H9 (cell line): ENCODE measurements around the gene CTPS1. TPM values are rescaled to one million over a fixed set of nuclear protein-coding genes. Genes with fewer than 3 reads are reported as not detected.

ENCODE experiments used
- DNase-seq: peaks from one replicate; pipeline ENCODE4 v3.0.0-alpha.2; 2017
- H2AFZ ChIP-seq: one replicate; pipeline ENCODE4 v1.6.1; 2013; ENCODE audit warnings: mild to moderate bottlenecking, low read length, control low read depth, moderate library complexity
- H2AK5ac ChIP-seq: 2 replicates; pipeline ENCODE4 v1.6.1; 2013; ENCODE audit warnings: low read length, control low read depth, mixed read lengths; ENCODE audit not compliant: insufficient read length
- H2BK120ac ChIP-seq: one replicate; pipeline ENCODE4 v1.6.1; 2013; ENCODE audit warnings: low read depth, mild to moderate bottlenecking, low read length, control low read depth, inconsistent platforms; ENCODE audit not compliant: poor library complexity, severe bottlenecking
- H2BK12ac ChIP-seq: 2 replicates; pipeline ENCODE4 v1.6.1; 2013; ENCODE audit warnings: low read length, control low read depth, mixed read lengths, low read depth; ENCODE audit not compliant: insufficient read length
- H2BK15ac ChIP-seq: 2 replicates; pipeline ENCODE4 v1.6.1; 2013; ENCODE audit warnings: low read depth, low read length, control low read depth
- H2BK20ac ChIP-seq: one replicate; pipeline ENCODE4 v1.6.1; 2013; ENCODE audit warnings: low read depth, mild to moderate bottlenecking, low read length, control low read depth, inconsistent platforms; ENCODE audit not compliant: poor library complexity, severe bottlenecking
- H2BK5ac ChIP-seq: 2 replicates; pipeline ENCODE4 v1.6.1; 2013; ENCODE audit warnings: low read length, control low read depth, mixed read lengths; ENCODE audit not compliant: insufficient read length
- H3K14ac ChIP-seq: 2 replicates; pipeline ENCODE4 v1.6.1; 2013; ENCODE audit warnings: low read length, control low read depth; ENCODE audit not compliant: insufficient read depth
- H3K18ac ChIP-seq: 2 replicates; pipeline ENCODE4 v1.6.1; 2013; ENCODE audit warnings: low read depth, mild to moderate bottlenecking, mixed read lengths, low read length, control low read depth; ENCODE audit not compliant: insufficient read length
- H3K23ac ChIP-seq: 2 replicates; pipeline ENCODE4 v1.6.1; 2013; ENCODE audit warnings: low read length, control low read depth, mixed read lengths, low read depth; ENCODE audit not compliant: insufficient read length
- H3K23me2 ChIP-seq: 2 replicates; pipeline ENCODE4 v1.6.1; 2013; ENCODE audit warnings: low read depth, mild to moderate bottlenecking, mixed read lengths, low read length, control low read depth; ENCODE audit not compliant: insufficient read length, poor library complexity, severe bottlenecking
- H3K27ac ChIP-seq: 2 replicates; pipeline ENCODE4 v1.5.1; 2013; ENCODE audit warnings: low read length, control low read depth, mixed read lengths, low read depth; ENCODE audit not compliant: insufficient read length
- H3K27me3 ChIP-seq: 2 replicates; pipeline ENCODE4 v1.6.1; 2013; ENCODE audit warnings: low read length, control low read depth, inconsistent platforms; ENCODE audit not compliant: insufficient read depth
- H3K4ac ChIP-seq: 2 replicates; pipeline ENCODE4 v1.6.1; 2013; ENCODE audit warnings: low read depth, mild to moderate bottlenecking, control low read depth, inconsistent platforms, low read length, moderate library complexity
- H3K4me1 ChIP-seq: 2 replicates; pipeline ENCODE4 v1.6.1; 2013; ENCODE audit warnings: low read length, control low read depth, inconsistent platforms; ENCODE audit not compliant: insufficient read depth
- H3K4me2 ChIP-seq: 2 replicates; pipeline ENCODE4 v1.6.1; 2013; ENCODE audit warnings: low read length, control low read depth, mixed read lengths; ENCODE audit not compliant: insufficient read length, insufficient read depth
- H3K56ac ChIP-seq: 2 replicates; pipeline ENCODE4 v1.6.1; 2013; ENCODE audit warnings: low read depth, mild to moderate bottlenecking, mixed read lengths, low read length, control low read depth; ENCODE audit not compliant: insufficient read length
- H3K79me1 ChIP-seq: 2 replicates; pipeline ENCODE4 v1.6.1; 2013; ENCODE audit warnings: low read depth, mild to moderate bottlenecking, moderate library complexity, low read length, control low read depth, inconsistent platforms; ENCODE audit not compliant: insufficient read depth, poor library complexity, severe bottlenecking
- H3K79me2 ChIP-seq: 2 replicates; pipeline ENCODE4 v1.6.1; 2013; ENCODE audit warnings: low read length, control low read depth, inconsistent platforms; ENCODE audit not compliant: insufficient read depth
- H3K9ac ChIP-seq: 2 replicates; pipeline ENCODE4 v1.6.1; 2013; ENCODE audit warnings: low read length, control low read depth, mixed read lengths; ENCODE audit not compliant: insufficient read length; ENCODE audit errors: extremely low read depth
- H3K9me3 ChIP-seq: one replicate; pipeline ENCODE4 v1.6.1; 2013; ENCODE audit warnings: low read depth, low read length, inconsistent platforms; ENCODE audit not compliant: control insufficient read depth
- H3T11ph ChIP-seq: one replicate; pipeline ENCODE4 v1.6.1; 2013; ENCODE audit warnings: mild to moderate bottlenecking, low read length, control low read depth, inconsistent platforms
- H4K20me1 ChIP-seq: one replicate; pipeline ENCODE4 v1.6.1; 2013; ENCODE audit not compliant: control insufficient read depth, insufficient read length, insufficient read depth
- H4K5ac ChIP-seq: 2 replicates; pipeline ENCODE4 v1.6.1; 2013; ENCODE audit warnings: low read depth, mild to moderate bottlenecking, mixed read lengths, low read length, control low read depth; ENCODE audit not compliant: insufficient read length
- H4K8ac ChIP-seq: replicated peaks from 2 replicates; pipeline ENCODE4 v1.6.1; 2013; ENCODE audit warnings: low read length, control low read depth, mixed read lengths, low read depth; ENCODE audit not compliant: insufficient read length
- H4K91ac ChIP-seq: 2 replicates; pipeline ENCODE4 v1.6.1; 2013; ENCODE audit warnings: low read depth, mild to moderate bottlenecking, moderate library complexity, mixed read lengths, low read length, control low read depth; ENCODE audit not compliant: insufficient read length
- H3K27ac Mint-ChIP-seq, 3 experiments: 2 replicates in 2 of 3; 3 replicates in 1 of 3; pipeline ENCODE4 v1.8.0; 2020 to 2021; ENCODE audit warnings: mixed read lengths in 3 of 3, mild to moderate bottlenecking in 1 of 3, moderate library complexity in 1 of 3
- H3K27me3 Mint-ChIP-seq: 2 replicates; pipeline ENCODE4 v1.8.0; 2021; ENCODE audit warnings: low read depth, mild to moderate bottlenecking, moderate library complexity, mixed read lengths
- H3K36me3 Mint-ChIP-seq, 3 experiments: 2 replicates in 2 of 3; 3 replicates in 1 of 3; pipeline ENCODE4 v1.8.0; 2020 to 2021; ENCODE audit warnings: low read depth in 3 of 3, mixed read lengths in 3 of 3; ENCODE audit not compliant: insufficient read depth in 1 of 3
- H3K4me1 Mint-ChIP-seq, 2 experiments: 2 replicates each; pipeline ENCODE4 v1.8.0; 2020; ENCODE audit warnings: mixed read lengths in 2 of 2
- H3K4me3 Mint-ChIP-seq, 2 experiments: 2 replicates in 1 of 2; 3 replicates in 1 of 2; pipeline ENCODE4 v1.8.0; 2020 to 2021; ENCODE audit warnings: mild to moderate bottlenecking in 2 of 2, mixed read lengths in 2 of 2, moderate library complexity in 1 of 2
- H3K9me3 Mint-ChIP-seq, 2 experiments: 2 replicates in 1 of 2; 3 replicates in 1 of 2; pipeline ENCODE4 v1.8.0; 2020; ENCODE audit warnings: mild to moderate bottlenecking in 2 of 2, mixed read lengths in 2 of 2, moderate library complexity in 1 of 2
- CTCF ChIP-seq: fragments of 200-600 bp; sonication (generic); conservative IDR thresholded peaks from 3 replicates; pipeline ENCODE4 v1.8.0; 2021; ENCODE audit warnings: antibody characterized with exemption, mild to moderate bottlenecking
- WGBS: extraction: QIAGEN DNeasy Blood & Tissue Kit; methylation state at CpG from one replicate; pipeline ENCODE4 v1.1.7; 2013; ENCODE audit warnings: missing lambda C conversion rate, low lambda C conversion rate, mixed read lengths; ENCODE audit not compliant: insufficient read length; ENCODE audit errors: extremely low coverage; 5-methylcytosine and 5-hydroxymethylcytosine counted together
- total RNA-seq: library from RNA; stranded (reverse); gene quantifications from 2 replicates; pipeline ENCODE4 v1.2.1, GENCODE V29; 2021

The CTPS1 gene
- total RNA-seq, 1 experiment from 2014 or later, result 105 TPM

DNA sequence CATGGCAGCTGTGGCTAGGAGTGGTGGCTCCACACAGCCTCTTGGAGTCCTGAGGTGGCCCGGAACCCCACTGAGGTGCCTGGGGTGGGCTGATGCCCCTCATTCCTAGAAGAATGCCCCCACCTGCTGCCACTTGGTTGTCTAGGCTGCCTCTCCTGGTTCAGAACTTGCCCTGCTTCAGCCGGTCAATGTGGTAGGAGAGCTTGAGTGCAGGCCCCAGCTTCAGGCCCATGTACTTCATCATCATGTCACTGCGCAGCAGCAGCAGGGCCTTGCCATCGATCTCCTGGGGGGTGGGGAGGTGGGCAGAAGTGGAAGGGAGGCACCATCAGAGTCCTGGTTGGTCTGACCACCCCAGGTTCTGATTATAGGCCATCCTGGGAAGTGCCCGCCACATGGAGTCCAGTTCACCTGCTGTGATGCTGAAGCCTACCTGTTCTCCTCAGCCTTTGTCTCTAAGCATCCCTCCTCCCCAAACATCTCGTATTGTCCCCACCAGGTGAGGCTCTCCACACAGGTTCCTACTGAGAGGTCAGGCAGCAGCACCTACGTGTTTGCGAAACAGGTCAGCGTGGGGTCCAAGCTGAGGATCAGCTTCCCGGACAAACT lies 48.6 kb downstream of the CTPS1 start:
- no peak overlapping the region for H3T11ph ChIP-seq
- H2AK5ac ChIP-seq, result no peak overlapping the region
- no peaks in the 10 kb centered on the region for H3K79me1 ChIP-seq
- no peak overlapping the region for H3K4me2 ChIP-seq
- no peak overlapping the region for H3K9ac ChIP-seq
- DNase-seq, result no peak
- H4K20me1 ChIP-seq, result no peaks in the 10 kb centered on the region
- H4K5ac ChIP-seq, result no peak overlapping the region
- no peak overlapping the region for H4K91ac ChIP-seq
- peaks cover 5% of the 10 kb centered on the region; the same call in 1 of the 2 replicates for H3K4me1 ChIP-seq
- WGBS, result no CpG with 5 or more reads among the region's 10 CpGs
- H2BK120ac ChIP-seq, result no peak overlapping the region
- H3K9me3 ChIP-seq, result no peaks in the 10 kb centered on the region
- no peaks in the 10 kb centered on the region for H3K79me2 ChIP-seq
- no peak overlapping the region for H2BK5ac ChIP-seq
- no peak overlapping the region for H3K56ac ChIP-seq
- no peak for TF ChIP-seq CTCF
- no peak overlapping the region for H3K14ac ChIP-seq
- no peak overlapping the region for H3K23ac ChIP-seq
- Mint-ChIP-seq H3K4me1 (peaks cover 10 to 13% of the 10 kb centered on the region in 2 experiments), H3K4me3 (no peak overlapping the region), H3K36me3 (peaks cover 23 to 39% (median 27%) of the 10 kb centered on the region in 3 experiments), H3K9me3 (no peaks in the 10 kb centered on the region), H3K27ac (no peak overlapping the region), H3K27me3 (peaks cover 16% of the 10 kb centered on the region)
- H2AFZ ChIP-seq, result no peak overlapping the region
- no peak overlapping the region for H2BK20ac ChIP-seq
- no peak overlapping the region for H3K4ac ChIP-seq
- H2BK12ac ChIP-seq, result no peak overlapping the region
- no peak overlapping the region for H4K8ac ChIP-seq
- no peak overlapping the region for H3K27ac ChIP-seq
- H3K18ac ChIP-seq, result no peak overlapping the region
- no peaks in the 10 kb centered on the region for H3K23me2 ChIP-seq
- no peaks in the 10 kb centered on the region for H3K27me3 ChIP-seq
- no peak overlapping the region for H2BK15ac ChIP-seq
